WTC11 (cell line): ENCODE data around the gene TRNAU1AP.
"Not testable (repeated sequence)": the region's sequence is repeated elsewhere in the genome, so short reads cannot be mapped to it uniquely, and the experiment has no call there.

Source experiments
- CTCF ChIP-seq: fragments of 200-600 bp; IDR thresholded peaks from 2 replicates; pipeline ENCODE4 v1.8.0; 2022; ENCODE audit warnings: antibody characterized with exemption
- NR3C1 ChIP-seq: sonication (generic); formaldehyde crosslinking; conservative IDR thresholded peaks from 2 replicates; pipeline ENCODE4 v1.8.1; 2023; ENCODE audit warnings: low read depth, mild to moderate bottlenecking, missing genetic modification reagents
- ZNF263 ChIP-seq: sonication (generic); formaldehyde crosslinking; IDR thresholded peaks from 2 replicates; pipeline ENCODE4 v1.8.1; 2022; ENCODE audit warnings: low read depth, mild to moderate bottlenecking, moderate library complexity, missing genetic modification reagents

GRCh38 chr1:28594686-28595411, 42.0 kb downstream of the TRNAU1AP start:
- TF ChIP-seq NR3C1 (CRISPR knock-in tag); CTCF; ZNF263 (CRISPR knock-in tag): not testable (repeated sequence)
